ENCODE data around the gene IGSF21.

The IGSF21 gene

GRCh38 chr1:18360251-18360650 lies 252.7 kb downstream of the IGSF21 start:
- Histone ChIP-seq H4K20me1 (ENCODE audit: control insufficient read depth, insufficient read depth, low read depth, low read length) (no peaks in the 10 kb centered on the region), H3K4me3 (ENCODE audit: low read length) (no peak overlapping the region), H3K9me2 (replicated peaks; ENCODE audit: control insufficient read depth, low read length) (no peaks in the 10 kb centered on the region), H3K4me1 (ENCODE audit: control insufficient read depth, low read length) (no peaks in the 10 kb centered on the region), H3K27me3 (ENCODE audit: control insufficient read depth, low read length) (no peaks in the 10 kb centered on the region), H3F3A (ENCODE audit: control insufficient read depth, insufficient read depth) (no peaks in the 10 kb centered on the region), H3K79me2 (ENCODE audit: control insufficient read depth, low read length) (no peaks in the 10 kb centered on the region), H3K4me2 (ENCODE audit: low read length) (no peak overlapping the region), H3K36me3 (ENCODE audit: control insufficient read depth, low read length) (no peaks in the 10 kb centered on the region), H3K27ac (ENCODE audit: low read depth, low read length) (no peak overlapping the region), H3K9me3 (ENCODE audit: control insufficient read depth, insufficient read depth, low read length) (no peaks in the 10 kb centered on the region)
- TF ChIP-seq CTCF (IDR thresholded peaks at IDR 0.05; ENCODE audit: low read depth, low read length, poor library complexity, severe bottlenecking): no peak

- Histone ChIP-seq H3F3A (ENCODE audit: control insufficient read depth, insufficient read depth) (no peaks in the 10 kb centered on the region), H3K27ac (ENCODE audit: low read depth, low read length) (no peak overlapping the region), H3K27me3 (ENCODE audit: control insufficient read depth, low read length) (no peaks in the 10 kb centered on the region), H3K9me2 (replicated peaks; ENCODE audit: control insufficient read depth, low read length) (no peaks in the 10 kb centered on the region), H3K4me1 (ENCODE audit: control insufficient read depth, low read length) (no peaks in the 10 kb centered on the region), H3K4me2 (ENCODE audit: low read length) (no peak overlapping the region), H3K9me3 (ENCODE audit: control insufficient read depth, insufficient read depth, low read length) (no peaks in the 10 kb centered on the region), H3K79me2 (ENCODE audit: control insufficient read depth, low read length) (no peaks in the 10 kb centered on the region), H4K20me1 (ENCODE audit: control insufficient read depth, insufficient read depth, low read depth, low read length) (no peaks in the 10 kb centered on the region), H3K4me3 (ENCODE audit: low read length) (no peak overlapping the region), H3K36me3 (ENCODE audit: control insufficient read depth, low read length) (no peaks in the 10 kb centered on the region)
- TF ChIP-seq EZH2phosphoT487 (IDR thresholded peaks at IDR 0.05; ENCODE audit: borderline replicate concordance, low read length): no peak
- TF ChIP-seq CTCF (IDR thresholded peaks at IDR 0.05; ENCODE audit: low read depth, low read length, poor library complexity, severe bottlenecking): no peak
Observed at GRCh38 chr1:18362150-18362549, 254.6 kb downstream of the IGSF21 start.

- Histone ChIP-seq H3K4me2 (ENCODE audit: low read length) (no peak overlapping the region), H3K9me2 (replicated peaks; ENCODE audit: control insufficient read depth, low read length) (no peaks in the 10 kb centered on the region), H3K27me3 (ENCODE audit: control insufficient read depth, low read length) (no peaks in the 10 kb centered on the region), H3K36me3 (ENCODE audit: control insufficient read depth, low read length) (no peaks in the 10 kb centered on the region), H3F3A (ENCODE audit: control insufficient read depth, insufficient read depth) (no peaks in the 10 kb centered on the region), H3K9me3 (ENCODE audit: control insufficient read depth, insufficient read depth, low read length) (no peaks in the 10 kb centered on the region), H3K27ac (ENCODE audit: low read depth, low read length) (no peak overlapping the region), H3K4me3 (ENCODE audit: low read length) (no peak overlapping the region), H4K20me1 (ENCODE audit: control insufficient read depth, insufficient read depth, low read depth, low read length) (no peaks in the 10 kb centered on the region), H3K4me1 (ENCODE audit: control insufficient read depth, low read length) (no peaks in the 10 kb centered on the region), H3K79me2 (ENCODE audit: control insufficient read depth, low read length) (no peaks in the 10 kb centered on the region)
- TF ChIP-seq CTCF (IDR thresholded peaks at IDR 0.05; ENCODE audit: low read depth, low read length, poor library complexity, severe bottlenecking) (no peak), EZH2phosphoT487 (IDR thresholded peaks at IDR 0.05; ENCODE audit: borderline replicate concordance, low read length) (no peak)
Observed at GRCh38 chr1:18363436-18363835, 255.8 kb downstream of the IGSF21 start.
